ENCODE measurements around the gene TMEM258. TPM values are rescaled to one million over a fixed set of nuclear protein-coding genes. Genes with fewer than 3 reads are reported as not detected.
A peak's percentile ranks its signal among the peaks of the same experiment; 100 is the strongest.

TMEM258 gene
- total and polyA plus RNA-seq, 4 donors: 31.0 to 136 (median 98.7) TPM

DNA sequence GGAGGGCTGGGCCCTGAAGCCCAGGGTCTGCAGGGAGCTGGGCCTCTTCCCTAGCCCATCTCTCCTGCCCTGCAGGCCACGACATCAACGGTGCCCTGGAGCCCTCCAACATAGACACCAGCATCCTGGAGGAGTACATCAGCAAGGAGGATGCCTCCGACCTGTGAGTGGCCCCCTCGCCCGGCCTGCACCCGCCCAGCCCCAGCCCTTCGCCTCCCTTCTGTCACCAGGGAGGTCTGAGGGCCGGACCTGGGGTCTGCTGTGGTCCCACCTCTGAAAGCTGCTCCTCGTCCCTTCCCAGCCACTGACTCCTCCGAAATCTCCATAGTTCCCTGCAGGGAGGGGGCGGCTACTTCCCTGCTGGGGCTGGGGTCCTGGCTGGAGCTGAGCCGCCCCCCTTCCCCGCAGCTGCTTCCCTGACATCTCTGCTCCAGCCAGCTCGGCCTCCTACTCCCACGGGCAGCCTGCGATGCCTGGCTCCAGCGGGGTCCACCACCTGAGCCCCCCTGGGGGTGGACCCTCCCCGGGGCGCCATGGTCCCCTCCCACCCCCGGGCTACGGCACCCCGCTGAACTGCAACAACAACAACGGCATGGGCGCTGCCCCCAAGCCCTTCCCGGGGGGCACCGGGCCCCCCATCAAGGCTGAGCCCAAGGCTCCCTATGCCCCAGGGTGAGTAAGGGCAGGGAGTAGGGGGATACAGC, 26.7 kb downstream of the TMEM258 start:
- no peaks in the 10 kb centered on the region for H3K27me3 ChIP-seq (ENCODE audit: control insufficient read depth in 4 of 4, insufficient read depth in 4 of 4, low read length in 3 of 4)
- 91% methylated on average over 26 of the region's 26 CpGs for WGBS
- DNase-seq (ENCODE audit: low spot score): no peak
- no peak overlapping the region for H3K9ac ChIP-seq (ENCODE audit: low read depth in 1 of 2, low read length in 2 of 2)
- H3K27ac ChIP-seq (ENCODE audit: low read depth in 1 of 2, low read length in 2 of 2): peak overlapping the region; percentile 81 to 98
- peaks cover 18 to 48% (median 32%) of the 10 kb centered on the region in 4 donors for H3K4me1 ChIP-seq (ENCODE audit: control insufficient read depth in 4 of 4, insufficient read depth in 4 of 4, low read length in 3 of 4)
- TF ChIP-seq, protein P1, sequence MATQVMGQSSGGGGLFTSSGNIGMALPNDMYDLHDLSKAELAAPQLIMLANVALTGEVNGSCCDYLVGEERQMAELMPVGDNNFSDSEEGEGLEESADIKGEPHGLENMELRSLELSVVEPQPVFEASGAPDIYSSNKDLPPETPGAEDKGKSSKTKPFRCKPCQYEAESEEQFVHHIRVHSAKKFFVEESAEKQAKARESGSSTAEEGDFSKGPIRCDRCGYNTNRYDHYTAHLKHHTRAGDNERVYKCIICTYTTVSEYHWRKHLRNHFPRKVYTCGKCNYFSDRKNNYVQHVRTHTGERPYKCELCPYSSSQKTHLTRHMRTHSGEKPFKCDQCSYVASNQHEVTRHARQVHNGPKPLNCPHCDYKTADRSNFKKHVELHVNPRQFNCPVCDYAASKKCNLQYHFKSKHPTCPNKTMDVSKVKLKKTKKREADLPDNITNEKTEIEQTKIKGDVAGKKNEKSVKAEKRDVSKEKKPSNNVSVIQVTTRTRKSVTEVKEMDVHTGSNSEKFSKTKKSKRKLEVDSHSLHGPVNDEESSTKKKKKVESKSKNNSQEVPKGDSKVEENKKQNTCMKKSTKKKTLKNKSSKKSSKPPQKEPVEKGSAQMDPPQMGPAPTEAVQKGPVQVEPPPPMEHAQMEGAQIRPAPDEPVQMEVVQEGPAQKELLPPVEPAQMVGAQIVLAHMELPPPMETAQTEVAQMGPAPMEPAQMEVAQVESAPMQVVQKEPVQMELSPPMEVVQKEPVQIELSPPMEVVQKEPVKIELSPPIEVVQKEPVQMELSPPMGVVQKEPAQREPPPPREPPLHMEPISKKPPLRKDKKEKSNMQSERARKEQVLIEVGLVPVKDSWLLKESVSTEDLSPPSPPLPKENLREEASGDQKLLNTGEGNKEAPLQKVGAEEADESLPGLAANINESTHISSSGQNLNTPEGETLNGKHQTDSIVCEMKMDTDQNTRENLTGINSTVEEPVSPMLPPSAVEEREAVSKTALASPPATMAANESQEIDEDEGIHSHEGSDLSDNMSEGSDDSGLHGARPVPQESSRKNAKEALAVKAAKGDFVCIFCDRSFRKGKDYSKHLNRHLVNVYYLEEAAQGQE (IDR thresholded peaks at IDR 0.05): no peak
- no peak for TF ChIP-seq NR2F2 (IDR thresholded peaks at IDR 0.05)
- no peak for TF ChIP-seq RXRA (IDR thresholded peaks at IDR 0.05)
- no peak for TF ChIP-seq EGR1 (IDR thresholded peaks at IDR 0.05; ENCODE audit: low read depth in 2 of 2)
- TF ChIP-seq SP1 (IDR thresholded peaks at IDR 0.05): no peak
- no peak for TF ChIP-seq FOXA2 (IDR thresholded peaks at IDR 0.05)
- no peak for TF ChIP-seq RAD21 (IDR thresholded peaks at IDR 0.05)
- TF ChIP-seq, protein P2, sequence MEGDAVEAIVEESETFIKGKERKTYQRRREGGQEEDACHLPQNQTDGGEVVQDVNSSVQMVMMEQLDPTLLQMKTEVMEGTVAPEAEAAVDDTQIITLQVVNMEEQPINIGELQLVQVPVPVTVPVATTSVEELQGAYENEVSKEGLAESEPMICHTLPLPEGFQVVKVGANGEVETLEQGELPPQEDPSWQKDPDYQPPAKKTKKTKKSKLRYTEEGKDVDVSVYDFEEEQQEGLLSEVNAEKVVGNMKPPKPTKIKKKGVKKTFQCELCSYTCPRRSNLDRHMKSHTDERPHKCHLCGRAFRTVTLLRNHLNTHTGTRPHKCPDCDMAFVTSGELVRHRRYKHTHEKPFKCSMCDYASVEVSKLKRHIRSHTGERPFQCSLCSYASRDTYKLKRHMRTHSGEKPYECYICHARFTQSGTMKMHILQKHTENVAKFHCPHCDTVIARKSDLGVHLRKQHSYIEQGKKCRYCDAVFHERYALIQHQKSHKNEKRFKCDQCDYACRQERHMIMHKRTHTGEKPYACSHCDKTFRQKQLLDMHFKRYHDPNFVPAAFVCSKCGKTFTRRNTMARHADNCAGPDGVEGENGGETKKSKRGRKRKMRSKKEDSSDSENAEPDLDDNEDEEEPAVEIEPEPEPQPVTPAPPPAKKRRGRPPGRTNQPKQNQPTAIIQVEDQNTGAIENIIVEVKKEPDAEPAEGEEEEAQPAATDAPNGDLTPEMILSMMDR (IDR thresholded peaks at IDR 0.05; ENCODE audit: low read depth, low read length, missing input control): no peak
- H3K36me3 ChIP-seq (ENCODE audit: control insufficient read depth in 4 of 4, insufficient read depth in 3 of 4, low read depth in 1 of 4, low read length in 3 of 4): no peaks in the 10 kb centered on the region
- H3K4me3 ChIP-seq (ENCODE audit: low read depth in 1 of 3, low read length in 3 of 3): no peak overlapping the region
- H3K9me3 ChIP-seq (ENCODE audit: control insufficient read depth in 4 of 4, low read length in 3 of 4): no peaks in the 10 kb centered on the region

- TF ChIP-seq RXRA (IDR thresholded peaks at IDR 0.05): no peak
- TF ChIP-seq EGR1 (IDR thresholded peaks at IDR 0.05; ENCODE audit: low read depth in 2 of 2): no peak
- TF ChIP-seq TAF1 (conservative IDR thresholded peaks at IDR 0.05): no peak
- TF ChIP-seq, protein P2 (IDR thresholded peaks at IDR 0.05; ENCODE audit: low read depth, low read length, missing input control): no peak
- no peak for TF ChIP-seq HNF4G (IDR thresholded peaks at IDR 0.05)
- TF ChIP-seq RAD21 (IDR thresholded peaks at IDR 0.05): no peak
- TF ChIP-seq GABPA (IDR thresholded peaks at IDR 0.05 in 1 of 2, conservative IDR thresholded peaks at IDR 0.05 in 1 of 2): no peak
- TF ChIP-seq FOXA2 (IDR thresholded peaks at IDR 0.05): no peak
- TF ChIP-seq JUND (IDR thresholded peaks at IDR 0.05): no peak
- TF ChIP-seq MAX (IDR thresholded peaks at IDR 0.05): no peak
- no peak for TF ChIP-seq HNF4A (conservative IDR thresholded peaks at IDR 0.05)
- no peaks in the 10 kb centered on the region for H3K9me3 ChIP-seq (ENCODE audit: control insufficient read depth in 4 of 4, low read length in 3 of 4)
- no peak for DNase-seq (ENCODE audit: low spot score)
- H3K27me3 ChIP-seq (ENCODE audit: control insufficient read depth in 4 of 4, insufficient read depth in 4 of 4, low read length in 3 of 4): no peaks in the 10 kb centered on the region
- 64% methylated on average over 22 of the region's 22 CpGs for WGBS
- H3K36me3 ChIP-seq (ENCODE audit: control insufficient read depth in 4 of 4, insufficient read depth in 3 of 4, low read depth in 1 of 4, low read length in 3 of 4): no peaks in the 10 kb centered on the region
- H3K4me1 ChIP-seq (ENCODE audit: control insufficient read depth in 4 of 4, insufficient read depth in 4 of 4, low read length in 3 of 4): peaks cover 18 to 48% (median 32%) of the 10 kb centered on the region in 4 donors
- peak overlapping the region in 1 of 2 donors; percentile 19 for H3K9ac ChIP-seq (ENCODE audit: low read depth in 1 of 2, low read length in 2 of 2)
- H3K4me3 ChIP-seq (ENCODE audit: low read depth in 1 of 3, low read length in 3 of 3): no peak overlapping the region
- peak overlapping the region; percentile 81 to 98 for H3K27ac ChIP-seq (ENCODE audit: low read depth in 1 of 2, low read length in 2 of 2)
Observed at GRCh38 chr11:61764606-61765260, 27.7 kb downstream of the TMEM258 start.
